NT2/D1 (cell line): ENCODE measurements around the gene CCDC34.

ENCODE experiments used
- SUZ12 ChIP-seq: IDR thresholded peaks from 2 replicates; pipeline ENCODE4 v1.6.1; 2011; ENCODE audit not compliant: insufficient read length, insufficient read depth; ENCODE audit errors: extremely low read depth
- YY1 ChIP-seq: IDR thresholded peaks from 2 replicates; pipeline ENCODE4 v1.6.1; 2011; ENCODE audit not compliant: insufficient read length, insufficient read depth
- ZNF274 ChIP-seq: IDR thresholded peaks from 2 replicates; pipeline ENCODE4 v1.6.1; 2011; ENCODE audit warnings: mild to moderate bottlenecking, low read depth, low read length

DNA sequence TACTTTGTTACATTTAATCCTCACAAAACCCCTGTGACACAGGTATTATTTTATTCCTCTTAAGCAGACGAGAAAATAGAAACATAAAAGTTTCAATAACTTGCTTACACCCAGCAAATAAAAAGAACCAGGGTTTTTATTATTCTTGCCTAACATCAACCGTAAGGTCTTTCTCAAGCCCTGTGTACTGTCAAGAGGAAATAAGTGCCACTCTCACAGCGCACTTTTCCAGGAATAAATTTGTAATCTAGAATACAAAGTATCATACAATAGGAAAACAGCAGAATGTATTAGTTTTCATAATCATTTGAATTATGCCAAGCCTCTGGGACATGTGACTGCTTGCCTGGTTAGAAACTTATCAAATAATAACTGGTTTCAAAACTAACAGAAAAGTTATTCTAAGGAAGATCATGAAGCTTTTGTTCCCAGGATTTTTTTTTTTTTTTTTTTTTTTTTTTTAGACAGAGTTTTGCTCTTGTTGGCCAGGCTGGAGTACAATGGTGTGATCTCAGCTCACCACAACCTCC lies 7.4 kb downstream of the CCDC34 start:
- no peak for TF ChIP-seq YY1
- TF ChIP-seq ZNF274 = no peak
- no peak for TF ChIP-seq SUZ12
